HepG2 (cell line): ENCODE results near the gene DUSP7. TPM values are rescaled to one million over a fixed set of nuclear protein-coding genes. Genes with fewer than 3 reads are reported as not detected.

ENCODE experiments used
- ATAC-seq: fragments of 200-7000 bp; cut with Tn5 transposase; 3 replicates; pipeline ENCODE4 v1.9.1; 2020; ENCODE audit warnings: mild to moderate bottlenecking, moderate library complexity
- BruUV-seq: library from RNA; stranded (reverse); fragments of 400-500 nt; replicated peaks from 2 replicates; lab custom pipeline; 2021; lab: Mats Ljungman, UMichigan
- CTCF ChIA-PET: fragments of 300-600 bp; formaldehyde crosslinking; extraction: SDS; loops from one replicate; lab custom pipeline; 2021; ENCODE audit warnings: low total read pairs, inconsistent platforms, low intra/inter-chr PET ratio; lab: Yijun Ruan, JAX
- POLR2A ChIA-PET: fragments of 350-600 bp; sonication (Branson Sonifier 250); formaldehyde crosslinking; loops from one replicate; lab custom pipeline; 2020; ENCODE audit warnings: antibody characterized with exemption, inconsistent platforms; lab: Yijun Ruan, JAX
- DNase-seq: peaks from one replicate; pipeline ENCODE4 v3.0.0-alpha.2; 2015; ENCODE audit warnings: low spot score
- FAIRE-seq: peaks from 3 replicates; lab custom pipeline; 2011; peaks lifted over from hg19 to GRCh38; lab: Jason Lieb, UNC
- H2AFZ ChIP-seq: one replicate; pipeline ENCODE4 v1.6.1; 2011; ENCODE audit warnings: low read length, inconsistent platforms
- H3K27ac ChIP-seq: fragments of 300-600 bp; 3 replicates; pipeline ENCODE4 v1.8.0; 2011; ENCODE audit warnings: mixed run types, mild to moderate bottlenecking, mixed read lengths, low read length, inconsistent platforms; ENCODE audit not compliant: insufficient read depth; ENCODE audit errors: extremely low read length
- H3K27me3 ChIP-seq, 2 experiments: fragments of 200-600 bp in 1 of 2; 2 replicates in 1 of 2; 3 replicates in 1 of 2; pipeline versions ENCODE4 v1.6.0 to v1.8.0; 2011; ENCODE audit warnings: low read length in 2 of 2, mild to moderate bottlenecking in 2 of 2, moderate library complexity in 2 of 2, inconsistent platforms in 1 of 2; ENCODE audit not compliant: insufficient read depth in 2 of 2, control insufficient read depth in 1 of 2
- H3K36me3 ChIP-seq, 2 experiments: fragments of 200-600 bp in 1 of 2; replicated peaks in 1 of 2; 2 replicates in 1 of 2; 3 replicates in 1 of 2; pipeline versions ENCODE4 v1.5.1 to v1.8.0; 2011; ENCODE audit warnings: low read length in 2 of 2, inconsistent platforms in 1 of 2; ENCODE audit not compliant: insufficient read depth in 2 of 2, control insufficient read depth in 1 of 2
- H3K4me1 ChIP-seq: 2 replicates; pipeline ENCODE4 v1.5.1; 2012; ENCODE audit warnings: low read length, inconsistent platforms; ENCODE audit not compliant: insufficient read depth
- H3K4me2 ChIP-seq: 2 replicates; pipeline ENCODE4 v1.6.0; 2011; ENCODE audit warnings: low read depth, low read length, inconsistent platforms
- H3K4me3 ChIP-seq, 3 experiments: fragments of 200-600 bp in 1 of 3; sonication (generic), shearing (Covaris generic) in 1 of 3; replicated peaks in 1 of 3; 2 replicates each; pipeline ENCODE4 v1.5.1; 2011 to 2016; ENCODE audit warnings: low read length in 3 of 3, inconsistent platforms in 2 of 3, low read depth in 2 of 3, mild to moderate bottlenecking in 2 of 3, control low read depth in 1 of 3, mixed read lengths in 1 of 3; ENCODE audit not compliant: insufficient read depth in 1 of 3
- H3K79me2 ChIP-seq: one replicate; pipeline ENCODE4 v1.6.1; 2011; ENCODE audit warnings: low read length, inconsistent platforms; ENCODE audit not compliant: insufficient read depth
- H3K9ac ChIP-seq: 2 replicates; pipeline ENCODE4 v1.6.0; 2011; ENCODE audit warnings: mild to moderate bottlenecking, low read depth, low read length, inconsistent platforms; ENCODE audit not compliant: insufficient read depth
- H3K9me3 ChIP-seq: 2 replicates; pipeline ENCODE4 v1.5.1; 2012; ENCODE audit warnings: mild to moderate bottlenecking, low read length
- H4K20me1 ChIP-seq: 2 replicates; pipeline ENCODE4 v1.6.0; 2011; ENCODE audit warnings: inconsistent platforms, mild to moderate bottlenecking, low read length, moderate library complexity; ENCODE audit not compliant: insufficient read depth
- CTCF ChIP-seq: sonication (generic); formaldehyde crosslinking; IDR thresholded peaks from 2 replicates; pipeline ENCODE4 v1.5.0; 2020; ENCODE audit warnings: mild to moderate bottlenecking, missing genetic modification reagents, moderate library complexity
- EED ChIP-seq: sonication (generic); formaldehyde crosslinking; IDR thresholded peaks from 2 replicates; pipeline ENCODE4 v1.5.0; 2020; ENCODE audit warnings: mild to moderate bottlenecking, missing genetic modification reagents
- GABPB1 ChIP-seq: IDR thresholded peaks from 2 replicates; pipeline ENCODE4 v1.6.1; 2016; ENCODE audit warnings: mild to moderate bottlenecking, missing genetic modification reagents, moderate library complexity, missing compliant biosample characterization
- HDAC2 ChIP-seq: sonication (generic); formaldehyde crosslinking; IDR thresholded peaks from 2 replicates; pipeline ENCODE4 v1.4.0; 2020; ENCODE audit warnings: missing genetic modification reagents
- HOXA9 ChIP-seq: sonication (generic); formaldehyde crosslinking; IDR thresholded peaks from 2 replicates; pipeline ENCODE4 v1.8.1; 2022; ENCODE audit warnings: missing genetic modification reagents, mild to moderate bottlenecking, moderate library complexity, borderline replicate concordance
- ISL2 ChIP-seq: sonication (generic); formaldehyde crosslinking; IDR thresholded peaks from 2 replicates; pipeline ENCODE4 v1.5.0; 2020; ENCODE audit warnings: missing genetic modification reagents
- KDM3A ChIP-seq: IDR thresholded peaks from 2 replicates; pipeline ENCODE4 v1.6.1; 2018; ENCODE audit warnings: low read depth, missing compliant biosample characterization
- PATZ1 ChIP-seq: sonication (generic); formaldehyde crosslinking; IDR thresholded peaks from 2 replicates; pipeline ENCODE4 v1.4.0; 2020; ENCODE audit warnings: missing genetic modification reagents
- SAP130 ChIP-seq: IDR thresholded peaks from 2 replicates; pipeline ENCODE4 v1.6.1; 2016; ENCODE audit warnings: low read depth
- SMC3 ChIP-seq: IDR thresholded peaks from 2 replicates; pipeline ENCODE4 v1.6.1; 2011; ENCODE audit warnings: low read length, improper control_type of control experiment
- STAG1 ChIP-seq: sonication (generic); formaldehyde crosslinking; IDR thresholded peaks from 2 replicates; pipeline ENCODE4 v1.4.0; 2020; ENCODE audit warnings: missing genetic modification reagents
- ZBTB7B ChIP-seq: sonication (generic); formaldehyde crosslinking; IDR thresholded peaks from 2 replicates; pipeline ENCODE4 v1.4.0; 2020; ENCODE audit warnings: missing genetic modification reagents
- ZNF33B ChIP-seq: sonication (generic); formaldehyde crosslinking; IDR thresholded peaks from 2 replicates; pipeline ENCODE4 v1.5.1; 2020; ENCODE audit warnings: mild to moderate bottlenecking, missing genetic modification reagents
- ZNF431 ChIP-seq: sonication (generic); formaldehyde crosslinking; IDR thresholded peaks from 2 replicates; pipeline ENCODE4 v1.9.0; 2022; ENCODE audit warnings: missing genetic modification reagents, low read depth, mild to moderate bottlenecking, borderline replicate concordance
- ZNF543 ChIP-seq: sonication (generic); formaldehyde crosslinking; IDR thresholded peaks from 2 replicates; pipeline ENCODE4 v1.4.0; 2020; ENCODE audit warnings: mild to moderate bottlenecking, missing genetic modification reagents
- ZNF619 ChIP-seq: sonication (generic); formaldehyde crosslinking; IDR thresholded peaks from 2 replicates; pipeline ENCODE4 v1.4.0; 2020; ENCODE audit warnings: mild to moderate bottlenecking, missing genetic modification reagents
- ZNF768 ChIP-seq: sonication (generic); formaldehyde crosslinking; IDR thresholded peaks from 2 replicates; pipeline ENCODE4 v1.4.0; 2020; ENCODE audit warnings: missing genetic modification reagents
- WGBS: methylation state at CpG from one replicate; pipeline ENCODE4 v1.1.6; 2017; ENCODE audit warnings: low lambda C conversion rate; 5-methylcytosine and 5-hydroxymethylcytosine counted together
- in situ Hi-C: cut with HindIII; loops from 2 replicates; pipeline ENCODE4 v1.10.0; 2017; ENCODE audit warnings: low pct_unique_long_range_greater_than_20kb; ENCODE audit not compliant: extremely low pct_ligation_motif_present
- intact Hi-C: fragments of 100-400 bp; cut with micrococcal nuclease; formaldehyde crosslinking; loops from one replicate; pipeline ENCODE4 v1.10.0; 2022; ENCODE audit not compliant: unreplicated experiment
- polyA plus RNA-seq, 8 experiments: library from polyadenylated mRNA; depleted of rRNA in 3 of 8; stranded (reverse) in 7 of 8; unstranded in 1 of 8; fragments of >200 nt; fragmentation: Illumina TruSeq in 4 of 8; extraction: Trizol in 4 of 8; gene quantifications; 2 replicates each; pipeline versions ENCODE4 v1.2.1 to v1.2.3, GENCODE V29; 2011 to 2016; ENCODE audit warnings: low read depth in 4 of 8, missing spikeins in 1 of 8, mixed read lengths in 1 of 8; ENCODE audit not compliant: insufficient read depth in 1 of 8
- total RNA-seq, 5 experiments: library from RNA; depleted of rRNA; stranded (reverse); fragments of >200 nt; fragmentation: Illumina TruSeq; extraction: Trizol; gene quantifications; 2 replicates each; pipeline ENCODE4 v1.2.3, GENCODE V29; 2016; ENCODE audit warnings: low read depth in 1 of 5
- TF ChIP-seq, protein P1 (sequence below): sonication (generic); formaldehyde crosslinking; IDR thresholded peaks from 2 replicates; pipeline ENCODE4 v1.4.0; 2020; ENCODE audit warnings: missing genetic modification reagents
- TF ChIP-seq, protein P2 (sequence below): sonication (generic); IDR thresholded peaks from 2 replicates; pipeline ENCODE4 v1.6.1; 2016; ENCODE audit warnings: low read depth, borderline replicate concordance

Gene DUSP7
- total and polyA plus RNA-seq, 2 of the 13 experiments (the other 11 are each of a cell fraction or from before 2014, with no cell fraction given), result 6.6 to 8.8 TPM

- POLR2A ChIA-PET, result interaction anchor here (0.7 to 2.2 kb wide), 8 partner anchors 8 to 166 kb away, joined by 3 to 9 read pairs (median 4); partner anchors contain the start of genes DUSP7, POC1A, RPL29 and RRP9
- no peak overlapping the region for H3K27ac ChIP-seq
- H3K9me3 ChIP-seq, result no peaks in the 10 kb centered on the region
- BruUV-seq, result no TSS peak
- no peak overlapping the region for H2AFZ ChIP-seq
- WGBS, result 25% methylated on average over 13 of the region's 16 CpGs
- intact Hi-C loops, result loop anchor here (2.0 kb wide), 2 partner anchors 33 to 49 kb away; no protein-coding TSS in a partner anchor
- peaks cover 0 to 45% of the 10 kb centered on the region in 2 experiments; a peak in 3 of 5 replicates for H3K27me3 ChIP-seq
- H3K4me2 ChIP-seq, result no peak overlapping the region
- in situ Hi-C loops, result loop anchor here (5.0 kb wide), 2 partner anchors 38 to 138 kb away; no protein-coding TSS in a partner anchor
- CTCF ChIA-PET, result interaction anchor here (1.9 to 9.0 kb wide), 4 partner anchors 49 to 139 kb away, joined by 8 to 110 read pairs (median 38); partner anchors contain the start of gene DUSP7
- no peak overlapping the region for H3K9ac ChIP-seq
- no peaks in the 10 kb centered on the region for H3K36me3 ChIP-seq
- no peak overlapping the region for H3K4me3 ChIP-seq
- DNase-seq (peak; percentile 50), ATAC-seq (peak; percentile 78), FAIRE-seq (peak; percentile 71)
- no peaks in the 10 kb centered on the region for H4K20me1 ChIP-seq
- H3K79me2 ChIP-seq, result no peaks in the 10 kb centered on the region
- H3K4me1 ChIP-seq, result peaks cover 36% of the 10 kb centered on the region
- TF ChIP-seq SMC3 (peak; percentile 65), ISL2 (CRISPR knock-in tag) (no peak), GABPB1 (peak; percentile 22; the same call in 1 of the 2 replicates), ZBTB7B (CRISPR knock-in tag) (peak; percentile 68; the same call in 1 of the 2 replicates), ZNF33B (no peak), ZNF619 (CRISPR knock-in tag) (0 out of 2 replicates have a peak, but pooled peaks have one; percentile 28), CTCF (CRISPR knock-in tag) (peak; percentile 94), STAG1 (CRISPR knock-in tag) (peak; percentile 91), ZNF431 (no peak), HDAC2 (CRISPR knock-in tag) (0 out of 2 replicates have a peak, but pooled peaks have one; percentile 22), ZNF543 (CRISPR knock-in tag) (no peak), PATZ1 (CRISPR knock-in tag) (peak; percentile 45; the same call in 1 of the 2 replicates), ZNF768 (CRISPR knock-in tag) (peak; percentile 33; the same call in 1 of the 2 replicates), HOXA9 (CRISPR knock-in tag) (no peak), EED (CRISPR knock-in tag) (no peak), SAP130 (CRISPR knock-in tag) (0 out of 2 replicates have a peak, but pooled peaks have one; percentile 11), KDM3A (0 out of 2 replicates have a peak, but pooled peaks have one; percentile 50)
- TF ChIP-seq, protein P1, sequence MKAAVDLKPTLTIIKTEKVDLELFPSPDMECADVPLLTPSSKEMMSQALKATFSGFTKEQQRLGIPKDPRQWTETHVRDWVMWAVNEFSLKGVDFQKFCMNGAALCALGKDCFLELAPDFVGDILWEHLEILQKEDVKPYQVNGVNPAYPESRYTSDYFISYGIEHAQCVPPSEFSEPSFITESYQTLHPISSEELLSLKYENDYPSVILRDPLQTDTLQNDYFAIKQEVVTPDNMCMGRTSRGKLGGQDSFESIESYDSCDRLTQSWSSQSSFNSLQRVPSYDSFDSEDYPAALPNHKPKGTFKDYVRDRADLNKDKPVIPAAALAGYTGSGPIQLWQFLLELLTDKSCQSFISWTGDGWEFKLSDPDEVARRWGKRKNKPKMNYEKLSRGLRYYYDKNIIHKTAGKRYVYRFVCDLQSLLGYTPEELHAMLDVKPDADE (CRISPR knock-in tag), result no peak
- TF ChIP-seq, protein P2, sequence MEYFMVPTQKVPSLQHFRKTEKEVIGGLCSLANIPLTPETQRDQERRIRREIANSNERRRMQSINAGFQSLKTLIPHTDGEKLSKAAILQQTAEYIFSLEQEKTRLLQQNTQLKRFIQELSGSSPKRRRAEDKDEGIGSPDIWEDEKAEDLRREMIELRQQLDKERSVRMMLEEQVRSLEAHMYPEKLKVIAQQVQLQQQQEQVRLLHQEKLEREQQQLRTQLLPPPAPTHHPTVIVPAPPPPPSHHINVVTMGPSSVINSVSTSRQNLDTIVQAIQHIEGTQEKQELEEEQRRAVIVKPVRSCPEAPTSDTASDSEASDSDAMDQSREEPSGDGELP, result peak; percentile 61; the same call in 1 of the 2 replicates
Observed at GRCh38 chr3:52004163-52004787, 52.1 kb downstream of the DUSP7 start.
